Adrenal gland (tissue), 5 donors: ENCODE data around the gene MOB1A.

Source experiments
- CTCF ChIP-seq, 6 experiments: fragments of 450-650 bp in 4 of 6; fragments of 200-600 bp in 2 of 6; sonication (generic) in 1 of 6; IDR thresholded peaks; 1 replicate in 5 of 6; 2 replicates in 1 of 6; pipeline versions ENCODE4 v1.5.1 to v1.8.0; 2016 to 2021; ENCODE audit warnings: antibody characterized with exemption in 6 of 6, mild to moderate bottlenecking in 2 of 6, moderate library complexity in 1 of 6
- POLR2A ChIP-seq, 2 donors: fragments of 450-650 bp; IDR thresholded peaks; one replicate each; pipeline ENCODE4 v1.6.1; 2017; ENCODE audit warnings: antibody characterized with exemption in 2 of 2, mild to moderate bottlenecking in 2 of 2, moderate library complexity in 1 of 2
- donor health status: DM: no; HTN: no; CAD: no.

GRCh38 chr2:74137651-74138599 is 40.8 kb downstream of the MOB1A start:
- TF ChIP-seq CTCF (IDR thresholded peaks at IDR 0.05): no peak
- no peak for TF ChIP-seq POLR2A (IDR thresholded peaks at IDR 0.05)
